Stimulated activated CD8-positive, alpha-beta memory T cell treated with anti-CD3 and anti-CD28 coated beads, Interleukin-15, amount 100 ng/mL, for 4 hours (primary cell): Measurements from ENCODE around the gene C4A.
"Not testable (repeated sequence)": the region's sequence is repeated elsewhere in the genome, so short reads cannot be mapped to it uniquely, and the experiment has no call there.

Experiments
- DNase-seq, 2 donors: peaks; one replicate each; pipeline ENCODE4 v3.0.0-alpha.2; 2020; ENCODE audit warnings: low read depth in 2 of 2

C4A gene

DNA sequence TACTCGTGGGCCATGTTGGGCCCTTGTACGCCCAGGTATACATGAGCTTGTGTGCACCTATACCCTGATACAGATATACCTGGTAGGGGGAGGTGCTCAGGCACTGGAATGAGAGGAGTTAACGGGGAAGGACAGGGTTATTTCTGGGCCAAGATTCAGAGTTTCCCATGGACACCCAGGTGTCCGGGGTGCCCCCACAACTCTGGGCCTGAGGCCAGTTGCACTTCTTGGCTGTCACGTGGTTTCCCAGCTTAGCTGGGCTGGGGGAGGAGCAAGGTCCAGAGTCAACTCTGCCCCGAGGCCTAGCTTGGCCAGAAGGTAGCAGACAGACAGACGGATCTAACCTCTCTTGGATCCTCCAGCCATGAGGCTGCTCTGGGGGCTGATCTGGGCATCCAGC is at the start of gene C4A:
TSS of gene C4A (plus strand) at position 314 of the 400 bp plus-strand sequence. CDS start at position 365, 51 bp downstream.
- DNase-seq = not testable (repeated sequence)

DNA sequence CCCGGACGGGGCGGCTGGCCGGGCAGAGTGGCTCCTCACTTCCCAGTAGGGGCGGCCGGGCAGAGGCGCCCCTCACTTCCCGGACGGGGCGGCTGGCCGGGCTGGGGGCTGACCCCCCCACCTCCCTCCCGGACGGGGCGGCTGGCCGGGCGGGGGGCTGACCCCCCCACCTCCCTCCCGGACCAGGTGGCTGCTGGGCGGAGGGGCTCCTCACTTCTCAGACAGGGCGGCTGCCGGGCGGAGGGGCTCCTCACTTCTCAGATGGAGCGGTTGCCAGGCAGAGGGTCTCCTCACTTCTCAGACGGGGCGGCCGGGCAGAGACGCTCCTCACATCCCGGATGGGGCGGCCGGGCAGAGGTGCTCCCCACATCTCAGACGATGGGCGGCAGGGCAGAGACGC is 49.7 kb upstream of the C4A start:
- not testable (repeated sequence) for DNase-seq

DNA sequence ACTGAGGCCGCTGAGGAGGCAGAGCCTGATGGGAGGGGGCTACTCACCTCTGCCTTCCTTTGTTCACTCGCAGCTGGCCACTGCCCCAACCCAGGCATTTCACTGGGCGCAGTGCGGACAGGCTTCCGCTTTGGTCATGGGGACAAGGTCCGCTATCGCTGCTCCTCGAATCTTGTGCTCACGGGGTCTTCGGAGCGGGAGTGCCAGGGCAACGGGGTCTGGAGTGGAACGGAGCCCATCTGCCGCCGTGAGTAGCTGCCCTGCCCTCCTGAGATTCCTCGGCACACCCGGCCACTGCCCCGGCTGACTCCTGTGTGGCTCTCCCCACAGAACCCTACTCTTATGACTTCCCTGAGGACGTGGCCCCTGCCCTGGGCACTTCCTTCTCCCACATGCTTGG is 48.3 kb upstream of the C4A start:
- DNase-seq = no peak

DNA sequence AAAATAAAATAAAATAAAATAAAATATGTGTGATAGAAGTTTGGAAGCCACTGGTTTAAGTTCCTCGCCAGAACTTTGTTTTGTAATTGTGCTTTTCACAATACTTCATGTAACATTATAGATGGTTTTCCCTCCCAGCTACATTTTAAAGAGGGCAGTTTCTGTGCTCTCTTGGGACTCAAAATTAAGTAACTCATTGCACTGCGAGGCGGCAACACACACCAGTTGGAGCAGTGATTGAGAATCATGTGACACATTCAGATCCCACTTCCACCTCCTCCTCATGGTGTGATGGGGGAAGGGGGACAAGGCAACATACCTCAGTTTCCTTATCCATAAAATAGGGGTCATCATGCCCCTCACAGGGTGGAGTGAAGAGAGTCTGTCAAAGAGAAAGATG is 46.8 kb upstream of the C4A start:
- DNase-seq = no peak

DNA sequence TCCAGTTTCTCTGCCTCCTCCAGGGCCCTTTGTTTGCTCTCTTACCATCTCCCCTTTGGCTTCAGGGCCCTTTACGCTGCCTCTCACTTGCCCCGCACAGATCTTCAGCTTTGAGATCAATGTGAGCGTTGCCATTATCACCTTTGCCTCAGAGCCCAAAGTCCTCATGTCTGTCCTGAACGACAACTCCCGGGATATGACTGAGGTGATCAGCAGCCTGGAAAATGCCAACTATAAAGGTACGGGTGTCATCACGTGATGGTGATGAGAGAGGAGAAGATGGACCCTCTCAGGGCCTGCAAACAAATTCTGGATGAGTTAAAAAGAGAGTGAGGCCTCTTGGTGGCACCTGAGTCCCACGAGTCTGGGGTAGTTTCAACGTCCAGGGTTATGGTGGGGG is 46.0 kb upstream of the C4A start:
- DNase-seq = no peak

DNA sequence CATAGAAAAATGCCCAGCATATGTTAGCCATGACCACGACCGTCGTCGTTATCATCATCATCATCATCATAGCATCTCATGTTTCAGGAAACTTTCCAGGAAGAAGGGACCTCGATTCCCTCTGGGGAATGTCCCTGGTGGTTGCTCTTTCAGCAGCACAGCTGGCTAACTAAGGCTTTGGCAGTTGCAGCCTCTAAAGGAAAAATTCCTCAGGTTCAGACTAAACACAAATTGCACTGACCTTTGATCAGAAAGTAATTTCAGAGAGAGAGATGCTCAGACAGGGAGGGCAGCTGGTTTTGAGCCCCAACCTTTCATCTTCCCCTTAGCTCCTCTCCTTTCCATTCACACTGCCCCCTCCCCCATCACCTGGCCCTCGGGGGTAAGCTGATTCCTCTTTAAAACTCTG is 41.6 kb upstream of the C4A start:
- no peak for DNase-seq

DNA sequence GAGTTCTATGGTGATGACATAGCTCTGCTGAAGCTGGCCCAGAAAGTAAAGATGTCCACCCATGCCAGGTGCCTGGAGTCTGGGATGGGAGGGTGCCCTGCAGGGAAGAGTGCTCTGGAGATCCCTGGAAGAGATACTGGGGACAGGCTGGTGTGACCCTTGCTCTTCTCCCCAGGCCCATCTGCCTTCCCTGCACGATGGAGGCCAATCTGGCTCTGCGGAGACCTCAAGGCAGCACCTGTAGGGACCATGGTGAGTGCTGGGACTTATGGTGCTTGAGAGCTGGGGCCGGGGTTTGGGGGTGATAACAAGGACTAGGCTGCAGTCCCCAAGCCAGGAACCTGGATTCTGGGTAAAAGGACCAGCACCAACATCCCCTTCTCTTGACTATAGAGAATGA is 38.1 kb upstream of the C4A start:
- no peak for DNase-seq

DNA sequence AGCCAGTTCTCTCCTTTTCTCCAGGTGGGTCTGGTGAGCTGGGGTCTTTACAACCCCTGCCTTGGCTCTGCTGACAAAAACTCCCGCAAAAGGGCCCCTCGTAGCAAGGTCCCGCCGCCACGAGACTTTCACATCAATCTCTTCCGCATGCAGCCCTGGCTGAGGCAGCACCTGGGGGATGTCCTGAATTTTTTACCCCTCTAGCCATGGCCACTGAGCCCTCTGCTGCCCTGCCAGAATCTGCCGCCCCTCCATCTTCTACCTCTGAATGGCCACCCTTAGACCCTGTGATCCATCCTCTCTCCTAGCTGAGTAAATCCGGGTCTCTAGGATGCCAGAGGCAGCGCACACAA is 36.7 kb upstream of the C4A start:
- DNase-seq = no peak

DNA sequence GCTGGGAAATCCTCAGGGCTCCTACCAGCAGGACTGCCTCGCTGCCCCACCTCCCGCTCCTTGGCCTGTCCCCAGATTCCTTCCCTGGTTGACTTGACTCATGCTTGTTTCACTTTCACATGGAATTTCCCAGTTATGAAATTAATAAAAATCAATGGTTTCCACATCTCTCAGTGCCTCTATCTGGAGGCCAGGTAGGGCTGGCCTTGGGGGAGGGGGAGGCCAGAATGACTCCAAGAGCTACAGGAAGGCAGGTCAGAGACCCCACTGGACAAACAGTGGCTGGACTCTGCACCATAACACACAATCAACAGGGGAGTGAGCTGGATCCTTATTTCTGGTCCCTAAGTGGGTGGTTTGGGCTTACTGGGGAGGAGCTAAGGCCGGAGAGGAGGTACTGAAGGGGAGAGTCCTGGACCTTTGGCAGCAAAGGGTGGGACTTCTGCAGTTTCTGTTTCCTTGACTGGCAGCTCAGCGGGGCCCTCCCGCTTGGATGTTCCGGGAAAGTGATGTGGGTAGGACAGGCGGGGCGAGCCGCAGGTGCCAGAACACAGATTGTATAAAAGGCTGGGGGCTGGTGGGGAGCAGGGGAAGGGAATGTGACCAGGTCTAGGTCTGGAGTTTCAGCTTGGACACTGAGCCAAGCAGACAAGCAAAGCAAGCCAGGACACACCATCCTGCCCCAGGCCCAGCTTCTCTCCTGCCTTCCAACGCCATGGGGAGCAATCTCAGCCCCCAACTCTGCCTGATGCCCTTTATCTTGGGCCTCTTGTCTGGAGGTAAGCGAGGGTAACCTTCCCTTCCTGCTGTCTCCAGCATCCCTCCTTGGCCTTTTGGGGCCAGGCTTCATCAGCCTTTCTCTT is 36.1 kb upstream of the C4A start, which contains the start of gene CFB:
TSS of gene CFB (plus strand) at position 589 of the 863 bp plus-strand sequence. CDS start at position 716, 127 bp downstream.
- DNase-seq = no peak

DNA sequence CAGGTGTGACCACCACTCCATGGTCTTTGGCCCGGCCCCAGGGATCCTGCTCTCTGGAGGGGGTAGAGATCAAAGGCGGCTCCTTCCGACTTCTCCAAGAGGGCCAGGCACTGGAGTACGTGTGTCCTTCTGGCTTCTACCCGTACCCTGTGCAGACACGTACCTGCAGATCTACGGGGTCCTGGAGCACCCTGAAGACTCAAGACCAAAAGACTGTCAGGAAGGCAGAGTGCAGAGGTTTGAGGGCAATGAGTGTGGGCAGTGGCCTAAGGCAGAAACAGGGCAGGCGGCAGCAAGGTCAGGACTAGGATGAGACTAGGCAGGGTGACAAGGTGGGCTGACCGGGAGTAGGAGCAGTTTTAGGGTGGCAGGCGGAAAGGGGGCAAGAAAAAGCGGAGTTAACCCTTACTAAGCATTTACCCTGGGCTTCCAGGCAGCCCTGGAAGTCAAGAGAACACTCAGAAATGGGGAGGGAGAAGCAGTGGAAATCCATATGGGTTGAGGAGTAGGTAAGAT is 35.4 kb upstream of the C4A start:
- no peak for DNase-seq

DNA sequence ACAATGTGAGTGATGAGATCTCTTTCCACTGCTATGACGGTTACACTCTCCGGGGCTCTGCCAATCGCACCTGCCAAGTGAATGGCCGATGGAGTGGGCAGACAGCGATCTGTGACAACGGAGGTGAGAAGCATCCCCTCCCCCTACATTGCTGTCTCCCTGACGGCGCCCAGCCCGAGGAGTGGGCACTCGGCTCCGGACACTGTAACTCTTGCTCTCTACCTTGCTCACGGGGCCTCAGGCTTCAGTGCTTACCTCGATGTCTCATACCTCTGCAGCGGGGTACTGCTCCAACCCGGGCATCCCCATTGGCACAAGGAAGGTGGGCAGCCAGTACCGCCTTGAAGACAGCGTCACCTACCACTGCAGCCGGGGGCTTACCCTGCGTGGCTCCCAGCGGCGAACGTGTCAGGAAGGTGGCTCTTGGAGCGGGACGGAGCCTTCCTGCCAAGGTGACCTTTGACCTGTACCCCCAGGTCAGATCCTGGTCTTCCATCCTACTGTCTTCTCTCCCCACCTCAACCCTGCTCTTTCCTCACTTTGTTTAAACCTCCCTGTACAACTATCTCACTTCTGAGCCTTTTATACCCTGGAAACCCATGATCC is 34.7 kb upstream of the C4A start:
- no peak for DNase-seq

DNA sequence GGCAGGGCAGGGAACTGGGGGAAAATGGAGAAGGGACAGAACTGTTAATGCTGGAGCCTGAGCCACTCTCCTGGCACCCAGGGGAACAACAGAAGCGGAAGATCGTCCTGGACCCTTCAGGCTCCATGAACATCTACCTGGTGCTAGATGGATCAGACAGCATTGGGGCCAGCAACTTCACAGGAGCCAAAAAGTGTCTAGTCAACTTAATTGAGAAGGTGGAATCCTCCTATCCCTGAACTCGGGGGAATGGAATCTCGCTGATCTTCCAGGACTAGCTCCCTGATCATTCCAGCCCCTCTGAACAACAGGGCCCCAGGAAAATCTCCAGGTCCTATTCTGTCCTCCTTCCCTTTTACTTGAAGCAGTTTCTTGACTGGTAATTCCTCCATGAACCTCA is 34.0 kb upstream of the C4A start:
- no peak for DNase-seq

DNA sequence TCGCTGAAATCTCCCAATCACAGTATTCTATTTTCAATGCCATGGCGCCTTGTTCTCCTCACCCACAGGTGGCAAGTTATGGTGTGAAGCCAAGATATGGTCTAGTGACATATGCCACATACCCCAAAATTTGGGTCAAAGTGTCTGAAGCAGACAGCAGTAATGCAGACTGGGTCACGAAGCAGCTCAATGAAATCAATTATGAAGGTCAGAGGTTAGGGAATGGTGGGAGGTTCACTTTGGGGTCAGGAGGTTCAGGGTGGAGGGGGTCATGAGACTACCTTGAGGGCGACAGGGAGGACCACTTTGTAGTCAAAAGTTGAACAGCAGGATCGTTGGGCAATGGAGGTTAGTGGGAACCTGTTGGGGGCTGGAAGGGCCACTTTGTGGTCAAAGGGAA is 33.6 kb upstream of the C4A start:
- DNase-seq = no peak

DNA sequence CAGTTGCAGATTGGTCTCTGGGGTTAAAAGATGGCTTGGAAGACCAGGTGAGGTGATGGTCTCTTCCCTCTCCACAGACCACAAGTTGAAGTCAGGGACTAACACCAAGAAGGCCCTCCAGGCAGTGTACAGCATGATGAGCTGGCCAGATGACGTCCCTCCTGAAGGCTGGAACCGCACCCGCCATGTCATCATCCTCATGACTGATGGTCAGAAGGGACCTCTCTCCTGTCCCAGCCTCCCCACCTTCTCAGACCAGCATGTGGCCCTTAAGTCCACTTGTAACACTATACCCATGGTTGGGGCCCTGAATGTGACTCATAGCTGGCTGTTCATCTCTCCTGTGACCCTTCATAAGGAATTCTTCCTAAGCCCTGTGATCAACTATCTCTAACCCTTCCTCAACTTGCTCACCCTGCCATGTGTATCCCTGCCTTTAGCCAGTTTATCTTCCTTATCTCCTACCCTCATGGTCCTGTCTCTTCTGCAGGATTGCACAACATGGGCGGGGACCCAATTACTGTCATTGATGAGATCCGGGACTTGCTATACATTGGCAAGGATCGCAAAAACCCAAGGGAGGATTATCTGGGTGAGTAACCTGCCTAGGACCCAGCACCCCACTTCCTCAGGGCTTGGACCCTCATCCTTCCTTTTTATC is 33.0 kb upstream of the C4A start:
- DNase-seq = no peak

DNA sequence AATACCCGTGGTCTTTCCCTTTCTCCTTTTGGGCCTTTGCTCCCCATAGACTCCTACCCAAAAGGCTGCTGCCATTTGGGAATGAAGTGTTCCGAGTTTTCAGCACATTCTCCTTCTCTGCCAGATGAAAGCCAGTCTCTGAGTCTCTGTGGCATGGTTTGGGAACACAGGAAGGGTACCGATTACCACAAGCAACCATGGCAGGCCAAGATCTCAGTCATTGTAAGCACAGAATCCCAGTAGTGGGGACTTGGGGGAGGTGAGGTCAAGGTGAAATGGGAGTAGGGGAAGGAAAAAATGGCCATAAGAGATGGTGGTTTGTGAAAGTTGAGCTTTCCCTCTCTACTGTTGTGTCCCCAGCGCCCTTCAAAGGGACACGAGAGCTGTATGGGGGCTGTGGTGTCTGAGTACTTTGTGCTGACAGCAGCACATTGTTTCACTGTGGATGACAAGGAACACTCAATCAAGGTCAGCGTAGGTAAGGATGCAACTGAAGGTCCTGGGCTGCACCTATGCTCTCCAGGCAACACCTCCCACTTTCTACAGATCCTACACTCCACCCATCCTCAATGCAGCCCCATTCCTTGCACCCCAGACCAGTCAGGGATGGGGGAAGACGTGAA is 31.8 kb upstream of the C4A start:
- DNase-seq = no peak

DNA sequence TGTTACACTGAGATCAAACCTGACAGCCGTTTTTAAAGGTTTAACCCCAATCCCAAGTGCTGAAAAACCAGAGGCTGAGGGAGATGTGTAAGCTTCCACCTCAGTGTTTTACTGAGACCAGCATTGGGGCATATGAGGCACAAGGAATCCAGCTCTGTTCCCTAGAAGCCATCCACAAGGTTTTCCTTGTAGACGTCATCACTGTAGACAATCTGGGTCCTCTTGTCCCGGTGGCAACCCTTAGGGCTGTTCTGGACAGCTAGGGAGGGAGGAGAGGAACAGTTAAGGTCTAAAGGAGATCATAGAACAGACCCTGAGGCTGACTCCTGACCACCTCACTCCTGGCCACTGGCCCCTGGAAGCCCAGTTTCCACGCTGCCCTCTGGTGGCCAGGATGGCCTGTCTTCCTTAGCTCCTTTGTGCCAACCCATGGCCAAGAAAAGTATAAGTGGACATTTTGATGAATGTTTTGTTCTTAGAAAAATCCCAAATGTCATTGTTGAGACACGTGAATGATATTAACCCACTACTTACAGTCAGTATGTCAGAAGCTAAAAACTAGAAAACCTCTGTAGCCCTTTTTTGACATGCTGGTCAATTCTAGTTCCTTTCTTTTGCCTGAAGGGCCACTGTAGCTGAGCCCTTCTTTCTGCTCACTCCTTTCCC is 29.6 kb upstream of the C4A start:
- DNase-seq = no peak

DNA sequence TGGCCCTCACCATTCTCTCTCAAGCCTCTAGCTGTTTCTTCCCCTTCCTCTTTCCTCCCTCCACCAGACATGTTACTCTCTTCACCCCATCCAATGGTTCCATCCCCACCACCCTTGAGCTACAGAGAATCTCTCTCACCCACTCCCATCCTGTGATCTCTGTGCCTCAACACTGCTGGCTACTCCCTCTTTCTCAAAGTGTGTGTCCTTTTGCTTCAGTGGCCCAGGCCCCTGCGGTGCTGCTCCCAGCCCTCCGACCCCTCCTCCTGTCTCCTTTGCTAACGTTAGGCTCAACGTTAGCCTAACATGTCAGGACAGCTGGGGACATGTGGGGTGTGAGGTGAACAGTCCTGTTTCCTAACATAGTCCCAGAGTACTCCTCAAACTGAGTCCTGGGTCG is 29.0 kb upstream of the C4A start:
- DNase-seq = no peak

DNA sequence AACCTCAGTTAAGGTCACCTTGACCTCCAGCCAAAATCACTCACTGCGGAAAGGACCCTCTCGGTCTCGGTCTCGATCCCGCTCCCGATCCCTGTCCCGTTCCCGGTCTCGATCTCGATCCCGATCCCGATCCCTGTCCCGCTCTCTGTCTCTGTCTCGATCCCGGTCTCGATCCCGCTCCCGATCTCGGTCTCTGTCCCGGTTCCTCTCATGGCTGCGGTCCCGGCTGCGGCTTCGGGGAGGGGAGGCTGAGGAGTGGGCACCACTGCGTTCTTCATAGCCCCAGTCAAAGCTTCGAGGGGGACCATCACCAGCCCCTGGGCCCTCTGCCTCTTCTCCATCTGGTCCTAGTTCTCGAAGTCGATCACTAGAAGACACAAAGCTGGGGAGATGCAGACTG is 27.3 kb upstream of the C4A start:
- DNase-seq = no peak

DNA sequence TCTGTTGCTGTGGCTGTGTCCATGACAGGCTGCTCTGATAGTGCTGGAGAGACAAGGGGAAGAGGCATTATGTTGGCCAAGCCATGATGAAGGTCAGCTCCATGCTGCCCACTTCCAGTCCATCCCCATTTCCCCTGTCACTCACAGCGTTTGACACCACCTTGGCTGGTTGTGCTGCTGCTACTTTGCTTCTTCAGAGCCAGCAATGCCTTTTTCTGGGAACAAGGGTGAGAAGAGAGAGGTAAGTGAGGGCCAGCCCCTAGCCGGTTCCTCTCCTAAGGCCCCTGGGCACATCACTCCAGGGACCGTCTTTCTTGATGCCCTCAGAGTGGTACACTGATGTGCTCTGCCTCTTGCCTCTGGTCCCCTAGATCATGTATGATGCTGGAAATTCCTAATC is 25.1 kb upstream of the C4A start:
- no peak for DNase-seq

DNA sequence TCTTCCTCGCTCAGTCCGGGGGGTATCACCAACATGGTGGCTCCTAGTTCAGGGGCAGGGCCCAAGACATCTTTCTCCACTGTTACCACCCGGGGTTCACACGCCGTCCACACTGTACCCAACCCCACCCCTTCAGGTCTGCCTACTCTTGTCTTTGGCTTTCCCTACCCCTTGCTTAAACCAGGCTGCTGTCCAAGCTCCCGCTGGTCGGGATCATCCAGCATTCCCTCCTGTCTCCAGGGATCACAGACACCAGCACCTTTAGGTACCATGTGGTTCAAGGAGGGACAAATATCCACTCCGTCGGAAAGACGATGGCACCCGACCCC is 23.5 kb upstream of the C4A start:
- no peak for DNase-seq

DNA sequence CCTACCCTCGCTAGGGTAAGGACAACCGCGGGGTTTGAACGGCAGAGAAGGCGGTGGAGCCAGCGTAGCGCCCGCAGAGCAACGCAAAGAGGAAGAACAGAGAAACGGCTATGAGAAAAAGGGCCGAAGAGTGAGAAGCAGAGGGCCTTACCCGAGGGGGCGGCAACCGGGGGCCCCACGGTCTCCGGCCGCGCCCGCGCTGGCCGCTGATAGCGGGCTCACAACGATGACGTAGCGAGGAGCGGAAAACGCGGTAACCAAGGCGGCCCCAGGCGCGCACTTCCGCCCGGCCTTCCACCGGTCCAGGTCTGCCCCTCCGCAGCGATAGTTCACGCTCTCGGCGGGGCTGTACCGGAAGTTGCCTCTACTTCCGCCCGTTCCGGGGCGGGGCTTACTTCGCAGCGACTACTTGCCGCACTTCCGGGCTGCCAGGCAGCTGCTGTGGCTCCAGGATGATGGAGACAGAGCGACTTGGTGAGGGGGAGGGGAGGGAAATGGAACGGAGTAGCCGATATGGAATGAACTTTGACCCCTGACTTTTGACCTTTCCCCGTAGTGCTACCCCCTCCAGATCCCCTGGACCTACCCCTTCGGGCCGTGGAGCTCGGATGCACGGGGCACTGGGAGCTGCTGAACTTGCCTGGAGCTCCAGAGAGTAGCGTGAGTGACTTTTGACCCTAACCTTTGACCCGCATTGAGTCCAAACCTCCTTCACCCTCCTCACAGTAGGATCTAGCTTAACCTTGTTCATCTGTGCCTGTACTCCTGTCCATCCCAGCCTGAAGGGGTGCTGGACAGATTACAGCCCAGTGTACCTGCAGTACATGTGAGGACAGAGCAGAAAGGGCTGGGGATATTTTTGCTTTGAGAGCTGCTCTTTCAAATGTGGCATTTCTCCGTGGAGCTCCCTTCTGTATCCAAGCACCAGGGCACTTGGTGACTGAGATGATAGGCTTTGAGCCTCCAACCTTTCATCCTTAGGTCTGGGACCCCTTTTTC is 22.8 kb upstream of the C4A start, which contains the start of the genes NELFE and SKIC2:
TSS of gene NELFE (minus strand) at position 231 of the 999 bp plus-strand sequence. CDS start 525 bp downstream, outside the sequence.
TSS of gene SKIC2 (plus strand) at position 435 of the 999 bp plus-strand sequence. CDS start at position 453, 18 bp downstream.
- peak; percentile 96 to 97 for DNase-seq
